ENCODE data around the gene IL36A.

IL36A gene

DNA sequence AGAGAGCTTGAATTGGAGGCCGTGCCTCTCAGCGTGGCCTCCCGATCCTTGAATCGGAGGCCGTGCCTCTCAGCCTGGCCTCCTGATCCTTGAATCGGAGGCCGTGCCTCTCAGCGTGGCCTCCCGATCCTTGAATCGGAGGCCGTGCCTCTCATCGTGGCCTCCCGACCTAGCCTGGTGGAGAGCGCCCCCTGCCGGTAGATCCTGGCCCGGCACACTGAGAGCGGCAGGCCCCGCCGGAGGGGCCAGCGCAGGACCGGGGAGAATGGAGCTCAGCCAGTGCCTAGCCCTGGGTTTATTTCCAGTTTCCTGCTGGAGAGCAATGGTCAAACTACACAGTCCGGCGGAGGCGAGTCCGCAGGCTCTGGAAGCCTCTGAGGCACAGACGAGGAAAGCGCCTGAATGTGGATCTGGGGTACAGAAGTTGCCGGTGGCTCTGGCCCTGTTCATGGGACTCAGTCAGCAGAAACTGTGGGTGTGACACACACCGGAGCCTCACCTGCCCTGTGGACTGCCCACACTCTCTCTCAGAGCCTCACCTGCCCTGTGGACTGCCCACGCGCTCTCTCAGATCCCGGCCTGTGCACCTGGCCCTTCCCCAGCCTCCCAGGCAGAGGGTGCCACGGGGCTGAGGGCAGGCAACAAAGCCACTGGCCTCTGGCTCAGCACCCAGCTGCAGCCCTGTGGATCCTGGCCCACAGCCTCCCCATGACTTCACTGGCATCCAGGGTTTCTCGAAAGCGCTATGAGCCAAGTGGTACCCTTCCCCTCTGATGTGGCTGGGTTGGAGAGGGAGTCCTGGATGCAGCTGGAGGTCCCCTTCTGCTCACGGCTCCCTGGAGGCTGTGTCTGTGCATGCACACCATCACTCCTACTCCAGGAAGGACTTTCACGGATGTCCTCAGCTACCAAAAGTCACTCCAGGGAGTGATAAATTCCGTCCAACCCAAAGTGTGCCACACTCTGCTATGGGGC lies 45.9 kb downstream of the IL36A start:
- no peak for DNase-seq (ENCODE audit: low spot score)

DNA sequence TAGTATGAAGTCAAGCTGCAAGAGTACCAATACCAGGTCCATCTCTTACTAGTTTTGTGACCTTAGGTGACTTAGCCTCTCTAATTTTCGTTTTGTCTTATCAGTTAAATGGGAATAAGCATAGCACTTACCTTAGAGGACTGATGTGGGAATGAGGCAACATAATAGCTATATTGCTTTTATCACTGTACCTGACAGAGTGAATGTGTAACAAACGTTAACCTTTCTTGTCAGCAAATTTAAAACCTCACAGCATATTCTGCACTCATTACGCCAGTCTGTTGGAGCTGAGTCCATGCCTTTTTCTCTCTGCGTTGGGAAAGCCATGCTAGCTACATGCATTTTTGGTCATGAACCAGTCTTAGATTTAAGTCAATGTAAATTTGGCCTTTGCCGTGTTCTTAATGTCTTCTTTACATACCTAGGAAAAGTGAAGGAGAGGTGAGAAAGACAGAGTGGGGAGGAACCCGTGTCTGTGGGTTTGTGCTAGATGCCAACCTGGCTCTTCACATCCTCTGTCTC lies 47.2 kb downstream of the IL36A start, which contains the start of gene IL36B:
Gene IL36B, minus strand, starts transcription at position 472 of the 522 bp plus-strand sequence.
- DNase-seq (ENCODE audit: low spot score) = no peak

DNA sequence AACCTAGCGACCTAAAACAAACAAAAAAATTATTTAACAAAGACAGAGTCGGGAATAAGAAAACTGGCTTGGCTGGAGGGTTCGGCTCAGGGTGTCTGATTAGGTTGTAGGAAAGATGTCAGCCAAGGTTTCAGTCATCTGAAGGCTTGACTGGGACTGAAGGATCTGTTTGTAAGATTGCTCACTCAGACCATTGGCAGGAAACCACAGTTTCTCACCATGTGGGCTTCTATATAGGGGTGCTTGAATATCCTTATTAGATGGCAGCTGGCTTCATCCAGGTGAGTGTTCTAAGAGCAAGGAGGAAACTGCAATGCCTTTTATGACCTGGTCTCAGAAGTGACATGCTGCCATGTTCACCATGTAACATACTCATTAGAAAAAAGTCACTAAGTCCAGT lies 48.4 kb downstream of the IL36A start:
- no peak for DNase-seq (ENCODE audit: low spot score)

DNA sequence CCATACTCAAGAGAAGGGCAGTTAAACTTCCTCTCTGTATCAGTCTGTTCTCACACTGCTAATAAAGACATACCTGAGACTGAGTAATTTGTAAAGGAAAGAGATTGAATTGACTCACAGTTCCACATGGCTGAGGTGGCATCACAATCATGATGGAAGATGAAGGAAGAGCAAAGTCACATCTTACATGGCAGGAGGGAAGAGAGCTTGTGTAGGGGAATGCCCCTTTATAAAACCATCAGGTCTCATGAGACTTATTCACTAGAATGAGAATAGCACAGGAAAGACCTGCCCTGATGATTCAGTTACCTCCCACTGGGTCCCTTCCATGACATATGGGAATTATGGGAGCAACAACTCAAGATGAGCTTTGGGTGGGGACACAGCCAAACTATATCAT lies 48.8 kb downstream of the IL36A start:
- no peak for DNase-seq (ENCODE audit: low spot score)

DNA sequence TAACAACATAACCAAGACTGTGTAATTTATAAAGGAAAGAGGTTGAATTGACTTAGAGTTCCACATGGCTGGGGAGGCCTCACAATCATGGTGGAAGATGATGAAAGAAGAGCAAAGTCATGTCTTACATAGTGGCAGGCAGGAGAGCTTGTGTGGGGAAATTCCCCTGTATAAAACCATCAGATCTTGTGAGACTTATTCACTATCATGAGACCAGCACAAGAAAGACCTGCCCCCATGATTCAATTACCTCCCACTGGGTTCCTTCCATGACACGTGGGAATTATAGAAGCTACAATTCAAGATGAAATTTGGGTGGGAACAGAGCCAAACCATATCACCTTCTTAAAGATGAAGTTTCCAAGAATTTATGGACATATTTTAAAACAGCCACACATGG lies 51.3 kb downstream of the IL36A start:
- DNase-seq (ENCODE audit: low spot score) = no peak

DNA sequence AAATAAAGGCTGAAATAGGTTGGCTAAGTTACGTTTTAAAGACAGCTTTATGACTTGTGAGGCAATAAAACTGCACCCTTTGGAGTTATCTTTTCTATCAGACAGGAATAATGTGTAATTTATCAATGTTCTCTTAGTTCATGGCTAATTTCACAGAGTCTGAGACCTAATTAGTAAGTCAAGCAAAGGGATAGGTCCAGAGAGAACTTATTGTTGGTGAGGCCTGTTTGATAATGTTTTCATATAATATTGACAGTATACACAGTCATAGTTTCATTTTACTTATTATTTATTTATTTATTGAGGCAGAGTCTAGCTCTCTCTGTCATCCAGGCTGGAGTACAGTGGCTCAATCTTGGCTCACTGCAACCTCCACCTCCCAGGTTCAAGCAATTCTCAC lies 51.9 kb downstream of the IL36A start:
- DNase-seq (ENCODE audit: low spot score) = no peak
